HG03460 (cell line): Measurements from ENCODE around the gene ZMYM2.
A peak's percentile ranks its signal among the peaks of the same experiment; 100 is the strongest.

Source experiments
- ATAC-seq: cut with Tn5 transposase; IDR thresholded peaks from one replicate; pipeline ENCODE4 v1.9.1; 2021; ENCODE audit not compliant: unreplicated experiment

Gene ZMYM2

DNA sequence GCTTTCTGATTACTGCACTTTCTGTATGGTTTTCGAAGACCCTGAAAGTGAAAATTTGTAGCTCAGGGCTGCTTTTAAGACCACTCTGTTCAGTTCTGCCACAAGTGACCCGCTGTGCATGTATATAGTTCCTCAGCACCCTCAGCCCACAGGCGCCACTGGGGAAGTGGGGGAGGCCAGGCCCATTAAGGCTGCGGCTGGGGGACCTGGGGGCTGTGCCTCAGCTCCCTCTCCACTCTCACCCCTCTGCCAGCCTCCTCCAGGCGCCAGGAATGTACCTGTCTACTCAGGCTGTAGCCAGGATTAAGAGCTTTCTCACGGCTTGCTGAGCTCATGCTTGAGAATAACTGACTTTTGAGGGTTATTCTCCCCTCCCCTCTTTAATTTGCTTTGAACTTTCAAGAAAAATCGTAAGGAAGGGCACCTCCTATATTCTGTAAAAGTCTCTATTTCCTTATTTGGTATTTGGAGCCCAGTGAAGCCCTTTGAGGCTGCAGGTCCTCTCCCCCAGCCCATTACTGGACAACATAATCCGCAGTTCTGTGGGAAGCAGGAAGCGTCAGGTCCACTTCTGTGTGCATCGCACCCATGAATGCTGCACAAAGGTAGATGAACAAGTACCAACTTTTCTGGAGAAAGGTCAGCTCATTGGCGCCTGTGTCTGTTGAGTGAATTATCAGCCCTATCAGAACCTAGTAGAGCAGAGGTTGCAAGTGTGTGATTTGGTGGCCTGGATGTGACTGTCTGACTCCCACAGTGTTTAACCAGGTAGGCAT, 172.7 kb downstream of the ZMYM2 start:
- no peak for ATAC-seq

DNA sequence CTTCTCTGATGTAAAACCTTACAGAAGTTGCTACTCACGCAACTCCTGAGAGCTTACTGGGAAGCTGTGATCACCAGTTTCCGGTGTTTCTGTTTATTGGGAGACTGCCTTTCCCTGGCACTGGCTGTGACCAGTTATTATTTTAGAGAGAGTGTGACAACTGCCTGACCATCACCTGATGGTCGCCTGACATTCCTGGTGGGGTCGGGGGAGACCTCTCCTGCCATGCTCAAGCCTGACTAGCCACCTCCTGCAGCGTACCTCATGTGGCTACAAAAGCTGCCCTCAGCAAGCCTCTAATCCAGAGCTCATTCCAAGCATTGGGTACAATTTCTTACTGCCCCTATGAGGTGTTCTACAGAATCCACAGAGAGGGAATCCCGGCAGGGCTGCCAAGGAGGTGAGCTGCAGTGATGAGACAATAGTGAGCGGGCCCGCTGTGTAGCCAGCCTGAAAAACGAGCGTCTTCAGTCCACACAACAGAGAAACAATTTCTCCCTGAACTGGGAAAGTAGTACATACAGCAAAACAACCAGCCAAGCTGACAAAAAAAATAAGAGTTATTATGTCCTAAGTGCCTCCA, 173.6 kb downstream of the ZMYM2 start:
- no peak for ATAC-seq

DNA sequence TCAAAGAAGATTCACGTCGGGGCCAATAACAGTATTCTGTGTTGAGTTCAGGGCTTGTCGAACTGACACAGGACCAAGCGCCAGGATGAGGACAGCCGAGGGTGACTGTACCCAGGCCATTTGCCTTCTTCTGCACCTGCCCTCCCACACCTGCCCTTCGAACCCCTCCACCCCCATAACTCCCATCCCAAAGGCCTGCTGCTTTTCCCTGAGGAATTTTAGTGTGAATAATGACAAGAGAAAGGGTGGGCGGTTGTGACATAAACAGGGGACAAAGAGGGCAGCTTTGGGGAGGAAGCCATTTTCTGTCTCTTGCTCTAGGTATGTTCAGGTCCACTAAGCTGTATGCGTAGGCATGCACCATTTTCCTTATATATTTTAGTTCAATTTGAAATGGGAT, 176.2 kb downstream of the ZMYM2 start:
- no peak for ATAC-seq

DNA sequence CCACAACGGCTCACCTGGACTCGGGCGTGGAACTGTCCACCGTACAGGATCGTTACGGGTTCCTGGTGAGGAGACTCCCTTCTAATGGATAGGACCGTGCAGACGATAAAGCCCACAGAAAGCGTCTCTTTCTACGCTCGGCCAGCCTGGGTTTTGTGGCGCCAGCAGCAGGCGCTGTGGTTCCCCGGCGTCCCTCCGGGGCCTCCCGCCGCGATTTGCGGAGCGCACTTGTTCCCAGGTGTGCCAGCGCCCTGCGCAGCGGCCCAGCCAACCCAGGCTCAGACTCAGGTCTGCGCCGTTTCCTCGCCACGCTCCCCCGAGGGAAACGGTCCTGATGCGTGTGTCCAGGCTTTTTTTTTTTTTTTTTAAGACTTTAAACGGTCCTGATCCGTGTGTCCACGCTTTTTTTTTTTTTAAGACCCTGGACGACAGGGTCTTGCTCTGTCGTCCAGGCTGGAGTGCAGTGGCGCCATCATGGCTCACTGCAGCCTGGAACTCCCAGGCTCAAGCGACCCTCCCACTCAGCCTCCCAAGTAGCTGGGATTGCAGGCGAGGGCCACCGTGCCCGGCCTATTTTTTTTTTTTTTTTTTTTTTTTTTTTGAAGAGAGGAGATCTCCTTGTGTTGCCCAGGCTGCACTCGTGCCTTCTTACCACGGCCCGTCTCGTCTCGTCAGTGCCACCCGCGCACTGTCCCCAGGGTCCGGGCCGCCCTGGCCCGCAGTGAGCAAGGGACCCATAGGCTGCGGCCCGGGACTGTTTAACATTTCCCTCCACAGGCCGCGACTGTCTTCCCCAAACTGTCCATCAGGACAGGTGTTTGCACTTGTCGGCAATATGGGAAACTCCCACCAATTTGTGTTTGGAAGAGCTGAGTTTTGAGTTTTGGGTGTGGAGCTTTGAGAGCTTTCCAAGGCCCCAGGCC, 178.5 kb downstream of the ZMYM2 start:
- ATAC-seq, result peak; percentile 75

DNA sequence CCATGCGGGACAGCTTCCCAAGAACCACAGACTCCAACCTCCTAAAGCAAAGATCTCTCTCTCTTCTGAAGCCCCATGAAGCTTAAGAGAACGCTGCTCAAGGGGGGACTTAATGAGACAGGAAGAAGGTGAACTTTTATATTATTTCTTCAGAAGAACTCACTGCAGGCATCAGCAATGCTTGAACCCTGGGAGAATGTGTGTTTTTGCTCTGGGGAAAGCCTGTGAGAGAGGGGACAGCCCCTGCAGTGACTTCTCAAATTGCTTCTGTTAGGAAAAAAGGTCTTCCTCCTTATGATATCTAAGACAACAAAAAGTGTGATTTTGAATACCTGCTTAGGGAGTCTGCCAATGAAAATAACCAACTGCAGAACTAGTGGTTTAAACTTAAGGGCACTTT, 179.3 kb downstream of the ZMYM2 start:
- no peak for ATAC-seq

DNA sequence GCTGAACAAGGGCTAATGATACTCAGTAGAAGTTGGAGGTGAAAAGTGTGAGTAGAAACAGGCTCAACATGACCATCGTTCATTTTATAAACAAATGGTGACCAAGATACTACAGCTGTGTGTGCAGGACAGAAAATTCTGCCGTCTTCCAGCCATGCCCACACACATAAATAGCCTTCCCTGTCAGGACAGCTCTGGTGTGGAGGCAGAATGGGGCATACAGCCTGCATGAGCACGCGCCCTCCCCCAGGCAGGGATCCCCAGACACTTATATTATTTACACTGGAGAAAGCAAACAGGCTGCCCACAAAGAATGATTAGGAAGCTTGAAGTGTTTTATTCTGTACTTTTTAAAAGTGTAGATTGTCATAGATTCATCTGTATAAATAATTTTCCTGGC, 182.0 kb downstream of the ZMYM2 start:
- ATAC-seq, result no peak
